Smooth muscle cell (in vitro differentiated cells): Measurements from ENCODE around the gene ELOVL5. TPM values are rescaled to one million over a fixed set of nuclear protein-coding genes. Genes with fewer than 3 reads are reported as not detected.
A peak's percentile ranks its signal among the peaks of the same experiment; 100 is the strongest.

Experiments used
- DNase-seq: peaks from one replicate; lab custom pipeline; 2025; ENCODE audit not compliant: unreplicated experiment; lab: John Stamatoyannopoulos, UW
- H2AFZ ChIP-seq: fragments of 200-600 bp; sonication (generic); 2 replicates; pipeline ENCODE4 v1.6.0; 2016; ENCODE audit warnings: antibody characterized with exemption, low read depth, mild to moderate bottlenecking
- H3F3A ChIP-seq: fragments of 200-600 bp; sonication (generic); 2 replicates; pipeline ENCODE4 v1.6.0; 2017; ENCODE audit warnings: antibody characterized with exemption, low read depth
- H3K27ac ChIP-seq: fragments of 200-600 bp; sonication (generic); 2 replicates; pipeline ENCODE4 v1.5.1; 2016; ENCODE audit warnings: low read depth, mild to moderate bottlenecking
- H3K27me3 ChIP-seq: fragments of 200-600 bp; sonication (generic); 2 replicates; pipeline ENCODE4 v1.6.1; 2016; ENCODE audit warnings: low read depth, mild to moderate bottlenecking
- H3K36me3 ChIP-seq: fragments of 200-600 bp; sonication (generic); 2 replicates; pipeline ENCODE4 v1.5.1; 2016; ENCODE audit warnings: low read depth
- H3K4me1 ChIP-seq: fragments of 200-600 bp; sonication (generic); 2 replicates; pipeline ENCODE4 v1.5.1; 2016; ENCODE audit warnings: low read depth
- H3K4me2 ChIP-seq: fragments of 200-600 bp; sonication (generic); 2 replicates; pipeline ENCODE4 v1.6.0; 2016; ENCODE audit warnings: mild to moderate bottlenecking
- H3K4me3 ChIP-seq: fragments of 200-600 bp; sonication (generic); 2 replicates; pipeline ENCODE4 v1.5.1; 2016; ENCODE audit warnings: mild to moderate bottlenecking
- H3K79me2 ChIP-seq: fragments of 200-600 bp; sonication (generic); 2 replicates; pipeline ENCODE4 v1.6.0; 2016; ENCODE audit warnings: low read depth, mild to moderate bottlenecking
- H3K9ac ChIP-seq: fragments of 200-600 bp; sonication (generic); 2 replicates; pipeline ENCODE4 v1.6.0; 2016; ENCODE audit warnings: low read depth
- H3K9me3 ChIP-seq: fragments of 200-600 bp; sonication (generic); replicated peaks from 2 replicates; pipeline ENCODE4 v1.5.1; 2016; ENCODE audit warnings: low read depth
- H4K20me1 ChIP-seq: fragments of 200-600 bp; sonication (generic); 2 replicates; pipeline ENCODE4 v1.6.0; 2016; ENCODE audit warnings: low read depth
- WGBS: methylation state at CpG from one replicate; pipeline ENCODE4 v1.1.7; 2016; ENCODE audit warnings: low lambda C conversion rate; 5-methylcytosine and 5-hydroxymethylcytosine counted together
- polyA plus RNA-seq: library from polyadenylated mRNA; unstranded; fragments of >200 nt; fragmentation: Nextera tagmentation; extraction: Ambion mirVana; gene quantifications from 2 replicates; pipeline ENCODE4 v1.2.1, GENCODE V29; 2016
- total RNA-seq: library from RNA; depleted of rRNA; stranded (reverse); fragments of >200 nt; gene quantifications from 2 replicates; pipeline ENCODE4 v1.2.3, GENCODE V29; 2014
- TF ChIP-seq, protein P1 (sequence below): fragments of 200-600 bp; sonication (generic); IDR thresholded peaks from 2 replicates; pipeline ENCODE4 v1.5.1; 2017; ENCODE audit warnings: borderline replicate concordance, mild to moderate bottlenecking, antibody characterized with exemption; ENCODE audit not compliant: insufficient read depth, poor library complexity, severe bottlenecking

Gene ELOVL5
- total and polyA plus RNA-seq, 2 experiments from 2014 or later, result 71.9 to 79.2 TPM

DNA sequence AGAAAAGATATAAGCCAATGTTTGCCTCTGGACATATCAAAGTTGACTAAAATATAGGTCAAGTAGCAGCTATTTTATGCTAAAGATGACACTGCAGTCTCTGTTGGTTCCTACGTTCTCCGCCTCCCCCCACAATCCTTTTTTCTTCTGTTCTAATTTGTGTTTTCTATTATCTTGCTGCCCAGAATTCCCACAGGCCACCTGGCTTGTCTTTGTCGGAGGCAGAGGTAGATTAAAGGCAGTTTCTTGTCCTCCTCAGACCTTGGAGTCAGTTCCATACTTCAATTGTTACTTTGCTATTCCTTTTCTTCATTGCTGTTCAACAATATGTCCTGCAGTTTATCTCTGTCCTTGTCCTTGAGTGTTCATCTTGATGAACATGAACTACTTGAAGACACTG is 3.6 kb upstream of the ELOVL5 start:
- TF ChIP-seq, protein P1, sequence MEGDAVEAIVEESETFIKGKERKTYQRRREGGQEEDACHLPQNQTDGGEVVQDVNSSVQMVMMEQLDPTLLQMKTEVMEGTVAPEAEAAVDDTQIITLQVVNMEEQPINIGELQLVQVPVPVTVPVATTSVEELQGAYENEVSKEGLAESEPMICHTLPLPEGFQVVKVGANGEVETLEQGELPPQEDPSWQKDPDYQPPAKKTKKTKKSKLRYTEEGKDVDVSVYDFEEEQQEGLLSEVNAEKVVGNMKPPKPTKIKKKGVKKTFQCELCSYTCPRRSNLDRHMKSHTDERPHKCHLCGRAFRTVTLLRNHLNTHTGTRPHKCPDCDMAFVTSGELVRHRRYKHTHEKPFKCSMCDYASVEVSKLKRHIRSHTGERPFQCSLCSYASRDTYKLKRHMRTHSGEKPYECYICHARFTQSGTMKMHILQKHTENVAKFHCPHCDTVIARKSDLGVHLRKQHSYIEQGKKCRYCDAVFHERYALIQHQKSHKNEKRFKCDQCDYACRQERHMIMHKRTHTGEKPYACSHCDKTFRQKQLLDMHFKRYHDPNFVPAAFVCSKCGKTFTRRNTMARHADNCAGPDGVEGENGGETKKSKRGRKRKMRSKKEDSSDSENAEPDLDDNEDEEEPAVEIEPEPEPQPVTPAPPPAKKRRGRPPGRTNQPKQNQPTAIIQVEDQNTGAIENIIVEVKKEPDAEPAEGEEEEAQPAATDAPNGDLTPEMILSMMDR, result no peak
- no peak overlapping the region for H2AFZ ChIP-seq
- H3K79me2 ChIP-seq, result peaks cover 7% of the 10 kb centered on the region
- no peak overlapping the region for H3K27ac ChIP-seq
- H3K36me3 ChIP-seq, result no peaks in the 10 kb centered on the region
- WGBS, result 91% methylated on average over 3 of the region's 3 CpGs
- peaks cover under 1% of the 10 kb centered on the region for H3K4me1 ChIP-seq
- H3K9me3 ChIP-seq, result no peaks in the 10 kb centered on the region
- H3K9ac ChIP-seq, result no peak overlapping the region
- peaks cover 3% of the 10 kb centered on the region for H3F3A ChIP-seq
- no peak overlapping the region for H3K4me3 ChIP-seq
- no peak for DNase-seq
- no peak overlapping the region for H3K4me2 ChIP-seq
- no peaks in the 10 kb centered on the region for H3K27me3 ChIP-seq
- H4K20me1 ChIP-seq, result peaks cover 10% of the 10 kb centered on the region

DNA sequence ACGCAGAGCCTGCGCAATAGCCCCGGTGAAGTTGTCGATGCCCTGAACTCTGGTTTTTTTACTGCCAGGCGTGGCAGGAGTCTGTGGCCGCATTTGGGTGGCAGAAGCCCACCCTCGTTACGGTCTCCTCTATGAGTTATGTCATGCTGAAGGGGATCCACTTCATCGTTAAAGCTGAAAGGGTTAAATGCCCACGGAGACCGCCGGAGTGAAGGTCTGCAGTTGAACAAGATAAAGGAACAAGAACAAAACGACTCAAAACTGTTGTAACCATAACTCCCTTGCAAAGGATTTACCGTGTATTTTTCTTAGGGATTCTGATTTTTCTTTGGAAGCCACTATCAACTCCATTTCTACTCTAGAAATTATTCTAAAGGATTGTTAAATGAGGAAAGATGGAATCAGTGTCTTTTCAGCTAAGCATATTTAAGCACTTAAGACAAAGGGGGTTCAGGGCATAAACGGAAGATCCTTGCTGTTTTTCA is 501 bp upstream of the ELOVL5 start:
- peak overlapping the region; percentile 87 for H3K4me2 ChIP-seq
- 12% methylated on average over 15 of the region's 15 CpGs for WGBS
- H3K9me3 ChIP-seq, result no peaks in the 10 kb centered on the region
- peaks cover 38% of the 10 kb centered on the region for H3K79me2 ChIP-seq
- TF ChIP-seq, protein P1, result no peak
- peak overlapping the region; percentile 72 for H2AFZ ChIP-seq
- no peaks in the 10 kb centered on the region for H3K36me3 ChIP-seq
- H3K9ac ChIP-seq, result peak overlapping the region; percentile 67
- H3K27me3 ChIP-seq, result no peaks in the 10 kb centered on the region
- H3F3A ChIP-seq, result peaks cover 3% of the 10 kb centered on the region
- peak overlapping the region; percentile 94 for H3K27ac ChIP-seq
- peaks cover 41% of the 10 kb centered on the region for H4K20me1 ChIP-seq
- no peak for DNase-seq
- peak overlapping the region; percentile 94 for H3K4me3 ChIP-seq
- peaks cover 9% of the 10 kb centered on the region for H3K4me1 ChIP-seq

DNA sequence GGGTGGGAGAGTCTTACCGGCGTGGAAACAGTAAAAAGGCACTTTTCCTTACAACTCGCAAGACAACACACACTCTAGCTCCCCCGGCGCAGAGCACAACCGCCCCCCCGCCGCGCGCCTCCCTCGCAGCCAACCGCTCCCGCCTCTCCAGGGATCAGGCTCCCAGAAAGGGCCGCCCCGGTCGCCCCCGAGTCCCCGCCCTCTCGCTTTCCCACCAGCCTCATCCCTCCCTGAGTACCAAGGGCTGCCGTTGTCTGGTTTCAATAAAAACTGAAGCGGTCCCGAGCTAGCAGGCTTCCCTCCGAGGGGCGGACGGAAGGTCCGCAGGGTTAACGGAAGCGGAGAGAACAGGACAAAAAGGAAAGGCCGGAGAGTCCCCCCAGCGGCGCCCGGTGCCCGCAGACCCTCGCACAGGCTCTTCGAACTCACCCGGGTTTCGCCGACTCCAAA is 804 bp downstream of the ELOVL5 start:
- H3K27me3 ChIP-seq, result no peaks in the 10 kb centered on the region
- H3K4me2 ChIP-seq, result peak overlapping the region; percentile 87
- H3K79me2 ChIP-seq, result peaks cover 51% of the 10 kb centered on the region
- peaks cover 3% of the 10 kb centered on the region for H3F3A ChIP-seq
- H2AFZ ChIP-seq, result peak overlapping the region; percentile 68
- TF ChIP-seq, protein P1, result no peak
- no peaks in the 10 kb centered on the region for H3K9me3 ChIP-seq
- H3K4me3 ChIP-seq, result peak overlapping the region; percentile 94
- peaks cover 9% of the 10 kb centered on the region for H3K4me1 ChIP-seq
- 0% methylated on average over 18 of the region's 38 CpGs for WGBS
- DNase-seq, result peak; percentile 77
- peak overlapping the region; percentile 94 for H3K9ac ChIP-seq
- no peaks in the 10 kb centered on the region for H3K36me3 ChIP-seq
- H4K20me1 ChIP-seq, result peaks cover 54% of the 10 kb centered on the region
- peak overlapping the region; percentile 94 for H3K27ac ChIP-seq
